HAP-1 (cell line): Measurements from ENCODE around the gene NFIA.

Source experiments
- DNase-seq, 2 experiments: peaks; one replicate each; pipeline ENCODE4 v3.0.0-alpha.2; 2016 to 2020; ENCODE audit warnings: low spot score in 2 of 2
- H3K27me3 ChIP-seq: fragments of 250-450 bp; sonication (Bioruptor Pico); 2 replicates; pipeline ENCODE4 v1.5.1; 2020; ENCODE audit warnings: low read depth, mild to moderate bottlenecking, moderate library complexity
- H3K36me3 ChIP-seq: fragments of 250-450 bp; sonication (Bioruptor Pico); replicated peaks from 2 replicates; pipeline ENCODE4 v1.5.1; 2020; ENCODE audit warnings: mild to moderate bottlenecking
- H3K4me1 ChIP-seq: fragments of 250-450 bp; sonication (Bioruptor Pico); 2 replicates; pipeline ENCODE4 v1.5.1; 2020; ENCODE audit warnings: mild to moderate bottlenecking
- H3K4me3 ChIP-seq: fragments of 250-450 bp; sonication (Bioruptor Pico); 2 replicates; pipeline ENCODE4 v1.5.1; 2020; ENCODE audit warnings: mild to moderate bottlenecking, moderate library complexity
- H3K9me3 ChIP-seq: fragments of 250-450 bp; sonication (Bioruptor Pico); 2 replicates; pipeline ENCODE4 v1.5.1; 2020; ENCODE audit warnings: mild to moderate bottlenecking, moderate library complexity
- in situ Hi-C: fragments of 300-500 bp; cut with MboI; formaldehyde crosslinking; loops from 3 replicates; pipeline ENCODE4 v1.14.3; 2020; ENCODE audit warnings: low sequenced_read_pairs, inconsistent platforms, mixed read lengths

Gene NFIA

GRCh38 chr1:61496501-61496900, 414.1 kb downstream of the NFIA start:
- Histone ChIP-seq H3K9me3 (no peaks in the 10 kb centered on the region), H3K4me3 (no peak overlapping the region), H3K27me3 (no peaks in the 10 kb centered on the region), H3K4me1 (no peaks in the 10 kb centered on the region), H3K36me3 (no peaks in the 10 kb centered on the region)
- in situ Hi-C loops, result no loop called here
- DNase-seq, result no peak

DNA sequence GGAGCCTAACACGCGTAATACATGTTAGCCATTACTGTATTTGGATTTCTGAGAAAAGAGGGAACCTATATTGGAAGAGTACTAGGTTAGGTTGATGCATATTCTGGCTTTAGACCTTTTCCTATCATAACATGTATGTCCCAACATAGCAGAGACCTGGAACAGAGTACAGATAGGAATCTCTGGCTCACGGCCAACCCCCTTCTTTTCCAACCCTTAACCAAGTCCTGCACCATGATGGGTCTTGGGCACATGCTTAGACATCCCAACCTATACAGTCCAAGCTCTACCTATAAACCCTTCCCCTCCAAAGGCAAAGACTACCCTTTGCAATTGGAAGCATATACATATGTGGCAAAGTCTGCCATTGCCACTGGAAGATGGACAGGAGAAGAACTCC, 414.7 kb downstream of the NFIA start:
- no peaks in the 10 kb centered on the region for H3K36me3 ChIP-seq
- in situ Hi-C loops, result no loop called here
- no peak for DNase-seq
- H3K4me1 ChIP-seq, result no peaks in the 10 kb centered on the region
- no peaks in the 10 kb centered on the region for H3K27me3 ChIP-seq
- H3K4me3 ChIP-seq, result no peak overlapping the region
- H3K9me3 ChIP-seq, result no peaks in the 10 kb centered on the region

DNA sequence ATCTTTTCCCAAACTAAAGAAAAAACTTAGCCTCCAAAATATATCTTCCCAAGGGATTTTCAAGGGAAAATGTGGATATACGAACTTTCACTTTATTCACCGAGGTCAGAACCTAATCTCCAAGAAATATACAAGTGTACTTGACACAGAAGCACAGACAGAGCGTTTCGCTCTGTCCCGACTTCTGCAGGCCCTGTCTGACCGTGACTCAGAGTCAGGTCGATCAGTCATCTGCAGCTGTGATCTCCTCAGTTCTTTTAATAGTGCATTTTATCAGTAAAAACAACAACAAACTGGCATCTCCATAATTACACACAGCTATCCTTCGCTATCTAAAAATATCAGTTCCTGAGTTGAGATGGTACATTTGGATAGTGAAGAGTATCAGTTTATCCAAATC, 416.0 kb downstream of the NFIA start:
- H3K27me3 ChIP-seq, result no peaks in the 10 kb centered on the region
- in situ Hi-C loops, result no loop called here
- DNase-seq, result no peak

GRCh38 chr1:61501971-61502916, 419.9 kb downstream of the NFIA start:
- DNase-seq, result no peak
- no peak overlapping the region for H3K4me3 ChIP-seq
- H3K27me3 ChIP-seq, result no peaks in the 10 kb centered on the region
- no peaks in the 10 kb centered on the region for H3K9me3 ChIP-seq
- in situ Hi-C loops, result no loop called here
- no peaks in the 10 kb centered on the region for H3K36me3 ChIP-seq
- H3K4me1 ChIP-seq, result no peaks in the 10 kb centered on the region

More for the DNA sequence above, 416.0 kb downstream of the NFIA start:
- no peak overlapping the region for H3K4me3 ChIP-seq
- no peaks in the 10 kb centered on the region for H3K36me3 ChIP-seq
- H3K4me1 ChIP-seq, result no peaks in the 10 kb centered on the region
- H3K9me3 ChIP-seq, result no peaks in the 10 kb centered on the region

GRCh38 chr1:61504305-61504704, 421.9 kb downstream of the NFIA start:
- H3K4me1 ChIP-seq, result no peaks in the 10 kb centered on the region
- in situ Hi-C loops, result no loop called here

GRCh38 chr1:61504852-61505390, 422.6 kb downstream of the NFIA start:
- no peaks in the 10 kb centered on the region for H3K36me3 ChIP-seq
- H3K4me3 ChIP-seq, result no peak overlapping the region
- H3K9me3 ChIP-seq, result no peaks in the 10 kb centered on the region
- H3K4me1 ChIP-seq, result no peaks in the 10 kb centered on the region
- DNase-seq, result no peak
- no peaks in the 10 kb centered on the region for H3K27me3 ChIP-seq
- in situ Hi-C loops, result no loop called here

More at GRCh38 chr1:61504305-61504704, 421.9 kb downstream of the NFIA start:
- no peak overlapping the region for H3K4me3 ChIP-seq
- no peaks in the 10 kb centered on the region for H3K27me3 ChIP-seq
- H3K9me3 ChIP-seq, result no peaks in the 10 kb centered on the region
- no peaks in the 10 kb centered on the region for H3K36me3 ChIP-seq
- DNase-seq, result no peak

- in situ Hi-C loops, result no loop called here
- Histone ChIP-seq H3K4me3 (no peak overlapping the region), H3K9me3 (no peaks in the 10 kb centered on the region), H3K4me1 (no peaks in the 10 kb centered on the region), H3K36me3 (no peaks in the 10 kb centered on the region), H3K27me3 (no peaks in the 10 kb centered on the region)
- no peak for DNase-seq
Observed at GRCh38 chr1:61506236-61506635, 423.9 kb downstream of the NFIA start.

GRCh38 chr1:61506944-61507500, 424.7 kb downstream of the NFIA start:
- in situ Hi-C loops, result no loop called here
- no peaks in the 10 kb centered on the region for H3K27me3 ChIP-seq
- H3K4me3 ChIP-seq, result no peak overlapping the region
- no peaks in the 10 kb centered on the region for H3K9me3 ChIP-seq
- no peaks in the 10 kb centered on the region for H3K4me1 ChIP-seq
- H3K36me3 ChIP-seq, result no peaks in the 10 kb centered on the region
- no peak for DNase-seq
